DMS53 treated with DMSO at 0.1 percent for 48 hours (cell line): Measurements from ENCODE around the gene TMEM225B.
"Not testable (repeated sequence)": the region's sequence is repeated elsewhere in the genome, so short reads cannot be mapped to it uniquely, and the experiment has no call there.

Experiments used
- DNase-seq: peaks from one replicate; lab custom pipeline; 2025; ENCODE audit not compliant: unreplicated experiment; lab: John Stamatoyannopoulos, UW

TMEM225B gene

GRCh38 chr7:99623091-99623693, 25.1 kb downstream of the TMEM225B start:
- no peak for DNase-seq

GRCh38 chr7:99623702-99624447, 25.8 kb downstream of the TMEM225B start:
- DNase-seq = no peak

- DNase-seq = no peak
Observed at GRCh38 chr7:99624484-99624883, 26.4 kb downstream of the TMEM225B start.

- no peak for DNase-seq
Observed at GRCh38 chr7:99625321-99625720, 27.3 kb downstream of the TMEM225B start.

- DNase-seq = no peak
Observed at GRCh38 chr7:99625961-99626360, 27.9 kb downstream of the TMEM225B start.

GRCh38 chr7:99626661-99627060, 28.6 kb downstream of the TMEM225B start:
- no peak for DNase-seq

- DNase-seq = no peak
Observed at GRCh38 chr7:99627513-99627912, 29.4 kb downstream of the TMEM225B start.

GRCh38 chr7:99628471-99629465, 30.7 kb downstream of the TMEM225B start:
- no peak for DNase-seq

GRCh38 chr7:99629643-99630042, 31.6 kb downstream of the TMEM225B start:
- DNase-seq = no peak

GRCh38 chr7:99631295-99632109, 33.4 kb downstream of the TMEM225B start:
- DNase-seq = no peak

- DNase-seq = not testable (repeated sequence)
Observed at GRCh38 chr7:99637414-99637813, 39.3 kb downstream of the TMEM225B start.

GRCh38 chr7:99638731-99639130, 40.7 kb downstream of the TMEM225B start:
- no peak for DNase-seq

GRCh38 chr7:99639267-99639666, 41.2 kb downstream of the TMEM225B start:
- DNase-seq = no peak

GRCh38 chr7:99642027-99642426, 44.0 kb downstream of the TMEM225B start:
- DNase-seq = no peak

- DNase-seq = no peak
Observed at GRCh38 chr7:99643464-99643863, 45.4 kb downstream of the TMEM225B start.

GRCh38 chr7:99644431-99644830, 46.4 kb downstream of the TMEM225B start:
- DNase-seq = no peak

- DNase-seq = no peak
Observed at GRCh38 chr7:99645590-99645989, 47.5 kb downstream of the TMEM225B start.

GRCh38 chr7:99648843-99649242, 50.8 kb downstream of the TMEM225B start:
- DNase-seq = no peak

- DNase-seq = no peak
Observed at GRCh38 chr7:99651290-99651689, 53.2 kb downstream of the TMEM225B start.

- DNase-seq = no peak
Observed at GRCh38 chr7:99652671-99653070, 54.6 kb downstream of the TMEM225B start.

- DNase-seq = not testable (repeated sequence)
Observed at GRCh38 chr7:99653269-99653668, 55.2 kb downstream of the TMEM225B start.
